ENCODE measurements around the gene TERT.

TERT gene

DNA sequence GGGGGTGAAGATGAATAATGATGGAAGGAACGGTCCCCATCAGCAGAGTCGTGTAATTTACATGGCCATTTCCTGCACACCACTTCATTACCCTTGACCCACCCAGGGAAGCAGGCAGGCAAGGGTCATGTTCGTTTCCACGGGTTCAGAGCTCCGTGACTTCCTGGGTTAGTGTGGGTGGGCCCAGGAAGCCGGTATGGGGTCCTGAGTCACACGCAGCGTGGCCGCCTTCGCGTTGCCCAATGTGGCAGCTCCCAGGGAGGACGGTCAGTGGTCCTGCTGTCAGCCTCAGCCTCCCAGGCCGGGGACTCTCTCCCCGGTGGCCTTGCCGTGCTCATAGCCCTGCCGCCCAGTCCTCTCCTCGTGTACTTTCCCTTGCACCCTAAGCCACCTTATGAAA is 5.1 kb upstream of the TERT start:
- no peak overlapping the region for H2AFZ ChIP-seq (ENCODE audit: insufficient read depth, low read length, poor library complexity)

DNA sequence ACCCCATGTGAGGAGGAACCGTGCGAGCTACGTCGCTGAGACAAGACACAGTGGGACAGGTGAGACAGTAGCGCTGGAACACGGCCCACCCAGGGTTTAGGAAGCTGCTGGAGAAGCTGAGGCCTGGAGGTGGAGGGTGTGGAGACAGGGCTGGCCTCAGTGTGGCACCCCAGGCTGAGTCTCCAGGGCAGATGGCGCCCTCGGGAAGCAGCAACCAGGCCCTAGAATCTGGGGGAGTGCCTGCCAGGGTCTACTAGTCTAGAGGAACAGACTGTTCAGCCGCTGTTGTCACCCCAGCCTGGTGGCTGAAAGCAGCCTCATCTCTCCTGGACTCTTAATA is 4.6 kb upstream of the TERT start:
- Histone ChIP-seq H3K4me2 (ENCODE audit: low read length) (no peak overlapping the region), H2AK5ac (ENCODE audit: low read length) (no peak overlapping the region), H2BK5ac (ENCODE audit: low read depth, low read length, poor library complexity) (no peak overlapping the region), H3K4me1 (ENCODE audit: control insufficient read depth in 1 of 2, insufficient read depth in 2 of 2, low read length in 2 of 2) (peaks cover 8 to 9% of the 10 kb centered on the region in 2 experiments), H3K79me1 (ENCODE audit: low read length) (no peaks in the 10 kb centered on the region), H4K91ac (ENCODE audit: low read depth, low read length) (no peak overlapping the region), H3K27ac (ENCODE audit: low read depth, low read length) (no peak overlapping the region), H3K27me3 (ENCODE audit: insufficient read depth, low read length) (peaks cover 16% of the 10 kb centered on the region), H3K9me3 (ENCODE audit: insufficient read depth, low read depth, low read length) (peaks cover 9% of the 10 kb centered on the region), H2BK12ac (ENCODE audit: low read length) (no peak overlapping the region), H3K14ac (ENCODE audit: low read length) (no peak overlapping the region), H2BK120ac (ENCODE audit: insufficient read depth, low read length, poor library complexity) (no peak overlapping the region), H2AFZ (ENCODE audit: insufficient read depth, low read length, poor library complexity) (no peak overlapping the region), H3K9ac (ENCODE audit: low read length) (no peak overlapping the region), H4K8ac (ENCODE audit: low read depth, low read length) (no peak overlapping the region), H3K36me3 (ENCODE audit: control insufficient read depth in 1 of 2, insufficient read depth in 2 of 2, low read length in 2 of 2) (no peaks in the 10 kb centered on the region), H3K4me3 (ENCODE audit: low read depth, low read length) (no peak overlapping the region), H3K18ac (ENCODE audit: low read length) (no peak overlapping the region), H3K4ac (ENCODE audit: low read depth, low read length) (no peak overlapping the region), H4K12ac (ENCODE audit: low read depth, low read length) (no peak overlapping the region), H3K23ac (ENCODE audit: low read length) (no peak overlapping the region), H3K79me2 (ENCODE audit: control insufficient read depth, insufficient read depth, low read length, poor library complexity) (no peaks in the 10 kb centered on the region)
- no peak for DNase-seq
- WGBS (ENCODE audit: extremely low coverage, insufficient coverage, insufficient read length), result no CpG with 5 or more reads among the region's 9 CpGs

More for the DNA sequence above, 5.1 kb upstream of the TERT start:
- no peak overlapping the region for H3K27ac ChIP-seq (ENCODE audit: low read depth, low read length)
- peaks cover 4 to 5% of the 10 kb centered on the region in 2 experiments for H3K4me1 ChIP-seq (ENCODE audit: control insufficient read depth in 1 of 2, insufficient read depth in 2 of 2, low read length in 2 of 2)
- no peaks in the 10 kb centered on the region for H3K79me1 ChIP-seq (ENCODE audit: low read length)
- H2BK5ac ChIP-seq (ENCODE audit: low read depth, low read length, poor library complexity), result no peak overlapping the region
- H4K8ac ChIP-seq (ENCODE audit: low read depth, low read length), result no peak overlapping the region
- no peak overlapping the region for H3K14ac ChIP-seq (ENCODE audit: low read length)
- H3K36me3 ChIP-seq (ENCODE audit: control insufficient read depth in 1 of 2, insufficient read depth in 2 of 2, low read length in 2 of 2), result no peaks in the 10 kb centered on the region
- no peaks in the 10 kb centered on the region for H3K79me2 ChIP-seq (ENCODE audit: control insufficient read depth, insufficient read depth, low read length, poor library complexity)
- H3K4me3 ChIP-seq (ENCODE audit: low read depth, low read length), result no peak overlapping the region
- WGBS (ENCODE audit: extremely low coverage, insufficient coverage, insufficient read length), result no CpG with 5 or more reads among the region's 17 CpGs
- H2BK12ac ChIP-seq (ENCODE audit: low read length), result no peak overlapping the region
- H3K9ac ChIP-seq (ENCODE audit: low read length), result no peak overlapping the region
- no peak overlapping the region for H4K91ac ChIP-seq (ENCODE audit: low read depth, low read length)
- H2BK120ac ChIP-seq (ENCODE audit: insufficient read depth, low read length, poor library complexity), result no peak overlapping the region
- H4K12ac ChIP-seq (ENCODE audit: low read depth, low read length), result peak overlapping the region; percentile 17
- peaks cover 13% of the 10 kb centered on the region for H3K27me3 ChIP-seq (ENCODE audit: insufficient read depth, low read length)
- H3K9me3 ChIP-seq (ENCODE audit: insufficient read depth, low read depth, low read length), result peaks cover 9% of the 10 kb centered on the region
- no peak overlapping the region for H3K4ac ChIP-seq (ENCODE audit: low read depth, low read length)
- no peak for DNase-seq
- no peak overlapping the region for H3K23ac ChIP-seq (ENCODE audit: low read length)
- no peak overlapping the region for H3K18ac ChIP-seq (ENCODE audit: low read length)
- H2AK5ac ChIP-seq (ENCODE audit: low read length), result no peak overlapping the region
- H3K4me2 ChIP-seq (ENCODE audit: low read length), result no peak overlapping the region

DNA sequence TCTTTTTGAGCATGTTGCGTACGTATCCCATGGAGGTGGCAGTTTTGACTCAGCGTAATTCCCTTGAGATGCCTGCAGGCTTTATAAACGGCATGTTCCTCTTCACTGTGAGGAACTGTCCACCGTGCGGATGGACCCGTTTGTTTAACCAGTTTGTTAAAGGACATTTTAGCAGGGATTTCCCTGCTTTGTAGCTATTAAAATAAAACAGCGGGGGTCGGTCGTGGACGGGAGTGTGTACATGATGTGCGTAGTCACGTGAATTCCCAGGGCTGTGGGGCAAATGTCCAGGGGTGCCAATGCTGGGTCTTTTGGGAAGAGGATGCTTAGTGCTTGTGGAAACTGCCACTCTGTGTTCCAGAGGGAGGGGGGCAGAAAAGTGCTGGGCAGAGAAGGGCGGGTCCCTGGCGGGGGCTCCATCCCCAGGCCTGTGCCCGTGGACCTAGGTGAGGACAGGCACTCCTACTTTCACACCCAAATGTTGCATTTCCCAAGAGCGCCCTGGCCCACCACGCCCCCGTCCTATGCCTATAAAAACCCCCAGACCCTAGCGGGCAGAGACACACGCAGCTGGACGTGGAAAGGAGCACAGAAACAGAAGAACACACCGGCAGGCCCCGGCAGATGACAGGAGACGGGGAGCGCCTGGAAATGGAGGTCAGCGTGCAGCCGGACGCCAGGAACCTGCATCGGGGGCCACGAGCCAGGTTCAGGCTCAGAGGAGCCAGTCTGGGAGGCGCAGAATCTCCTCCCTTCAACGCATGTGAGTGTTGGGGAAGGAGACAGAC is 4.0 kb upstream of the TERT start:
- no CpG with 5 or more reads among the region's 33 CpGs for WGBS (ENCODE audit: extremely low coverage, insufficient coverage, insufficient read length)
- no peak overlapping the region for H2BK5ac ChIP-seq (ENCODE audit: low read depth, low read length, poor library complexity)
- H3K4me1 ChIP-seq (ENCODE audit: control insufficient read depth in 1 of 2, insufficient read depth in 2 of 2, low read length in 2 of 2), result peaks cover 8 to 12% of the 10 kb centered on the region in 2 experiments
- H3K79me1 ChIP-seq (ENCODE audit: low read length), result no peaks in the 10 kb centered on the region
- no peak overlapping the region for H2BK12ac ChIP-seq (ENCODE audit: low read length)
- H3K9me3 ChIP-seq (ENCODE audit: insufficient read depth, low read depth, low read length), result peaks cover 9% of the 10 kb centered on the region
- no peak overlapping the region for H3K4ac ChIP-seq (ENCODE audit: low read depth, low read length)
- no peak overlapping the region for H2AFZ ChIP-seq (ENCODE audit: insufficient read depth, low read length, poor library complexity)
- no peak overlapping the region for H3K18ac ChIP-seq (ENCODE audit: low read length)
- no peak overlapping the region for H3K27ac ChIP-seq (ENCODE audit: low read depth, low read length)
- no peak for DNase-seq
- no peak overlapping the region for H2BK120ac ChIP-seq (ENCODE audit: insufficient read depth, low read length, poor library complexity)
- H3K23ac ChIP-seq (ENCODE audit: low read length), result no peak overlapping the region
- no peak overlapping the region for H3K4me2 ChIP-seq (ENCODE audit: low read length)
- no peak overlapping the region for H4K8ac ChIP-seq (ENCODE audit: low read depth, low read length)
- no peak overlapping the region for H3K4me3 ChIP-seq (ENCODE audit: low read depth, low read length)
- H2AK5ac ChIP-seq (ENCODE audit: low read length), result no peak overlapping the region
- no peaks in the 10 kb centered on the region for H3K36me3 ChIP-seq (ENCODE audit: control insufficient read depth in 1 of 2, insufficient read depth in 2 of 2, low read length in 2 of 2)
- no peaks in the 10 kb centered on the region for H3K79me2 ChIP-seq (ENCODE audit: control insufficient read depth, insufficient read depth, low read length, poor library complexity)
- peaks cover 21% of the 10 kb centered on the region for H3K27me3 ChIP-seq (ENCODE audit: insufficient read depth, low read length)
- no peak overlapping the region for H3K9ac ChIP-seq (ENCODE audit: low read length)
- H4K91ac ChIP-seq (ENCODE audit: low read depth, low read length), result no peak overlapping the region
- H3K14ac ChIP-seq (ENCODE audit: low read length), result no peak overlapping the region
- H4K12ac ChIP-seq (ENCODE audit: low read depth, low read length), result no peak overlapping the region

DNA sequence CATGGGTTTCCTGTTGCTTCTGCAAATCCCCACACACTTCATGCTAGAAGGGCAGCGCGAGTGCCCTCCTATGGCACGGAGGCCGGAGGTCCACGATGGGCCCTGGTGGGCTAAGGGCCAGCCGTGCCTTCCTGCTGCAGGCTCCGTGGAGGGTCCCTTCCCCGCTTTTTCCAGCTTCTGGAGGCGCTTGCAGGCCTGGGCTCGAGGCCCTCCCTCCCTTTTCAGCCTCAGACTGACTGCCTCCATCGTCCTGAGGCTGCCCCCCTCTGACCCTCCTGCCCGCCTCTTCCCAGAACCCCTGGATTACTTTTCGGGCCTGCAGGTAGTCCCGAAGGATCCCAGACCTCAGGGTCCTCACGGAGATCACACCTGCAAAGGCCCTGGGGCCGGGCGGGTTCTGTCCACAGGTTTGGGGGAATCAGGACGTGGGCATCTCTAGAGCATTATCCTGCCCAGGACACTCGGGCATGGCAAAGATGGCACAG is 3.2 kb upstream of the TERT start:
- no peaks in the 10 kb centered on the region for H3K79me1 ChIP-seq (ENCODE audit: low read length)
- no peak overlapping the region for H4K12ac ChIP-seq (ENCODE audit: low read depth, low read length)
- H3K14ac ChIP-seq (ENCODE audit: low read length), result no peak overlapping the region
- H2AFZ ChIP-seq (ENCODE audit: insufficient read depth, low read length, poor library complexity), result no peak overlapping the region
- DNase-seq, result no peak
- no peak overlapping the region for H3K4ac ChIP-seq (ENCODE audit: low read depth, low read length)
- H3K27ac ChIP-seq (ENCODE audit: low read depth, low read length), result no peak overlapping the region
- no peak overlapping the region for H3K18ac ChIP-seq (ENCODE audit: low read length)
- H3K79me2 ChIP-seq (ENCODE audit: control insufficient read depth, insufficient read depth, low read length, poor library complexity), result no peaks in the 10 kb centered on the region
- no peak overlapping the region for H2BK120ac ChIP-seq (ENCODE audit: insufficient read depth, low read length, poor library complexity)
- H3K27me3 ChIP-seq (ENCODE audit: insufficient read depth, low read length), result peaks cover 21% of the 10 kb centered on the region
- H3K36me3 ChIP-seq (ENCODE audit: control insufficient read depth in 1 of 2, insufficient read depth in 2 of 2, low read length in 2 of 2), result no peaks in the 10 kb centered on the region
- no peak overlapping the region for H2AK5ac ChIP-seq (ENCODE audit: low read length)
- no peak overlapping the region for H2BK12ac ChIP-seq (ENCODE audit: low read length)
- H4K91ac ChIP-seq (ENCODE audit: low read depth, low read length), result no peak overlapping the region
- H3K4me2 ChIP-seq (ENCODE audit: low read length), result no peak overlapping the region
- no peak overlapping the region for H3K9ac ChIP-seq (ENCODE audit: low read length)
- H4K8ac ChIP-seq (ENCODE audit: low read depth, low read length), result no peak overlapping the region
- peaks cover 9% of the 10 kb centered on the region for H3K9me3 ChIP-seq (ENCODE audit: insufficient read depth, low read depth, low read length)
- H3K4me1 ChIP-seq (ENCODE audit: control insufficient read depth in 1 of 2, insufficient read depth in 2 of 2, low read length in 2 of 2), result peaks cover 8 to 12% of the 10 kb centered on the region in 2 experiments
- no peak overlapping the region for H2BK5ac ChIP-seq (ENCODE audit: low read depth, low read length, poor library complexity)
- WGBS (ENCODE audit: extremely low coverage, insufficient coverage, insufficient read length), result no CpG with 5 or more reads among the region's 19 CpGs
- no peak overlapping the region for H3K23ac ChIP-seq (ENCODE audit: low read length)
- H3K4me3 ChIP-seq (ENCODE audit: low read depth, low read length), result no peak overlapping the region

All from trophoblast cell (in vitro differentiated cells and primary cell).